ENCODE results near the gene ARHGEF28.

GRCh38 chr5:73858776-73859175, 232.8 kb downstream of the ARHGEF28 start:
- TF ChIP-seq POLR2AphosphoS5 (IDR thresholded peaks at IDR 0.05; ENCODE audit: low read depth) (no peak), CTCF (IDR thresholded peaks at IDR 0.05; ENCODE audit: insufficient read depth, low read length) (no peak), REST (IDR thresholded peaks at IDR 0.05; ENCODE audit: insufficient replicate concordance, low read depth) (no peak), GABPA (IDR thresholded peaks at IDR 0.05; ENCODE audit: low read depth) (no peak), SPI1 (IDR thresholded peaks at IDR 0.05; ENCODE audit: borderline replicate concordance, low read depth) (no peak)

Measured in HL-60 (cell line).